A673 (cell line): ENCODE data around the gene SLC25A45. TPM values are rescaled to one million over a fixed set of nuclear protein-coding genes. Genes with fewer than 3 reads are reported as not detected.

Experiments used
- BruUV-seq: library from RNA; stranded (reverse); fragments of 400-500 nt; replicated peaks from 2 replicates; lab custom pipeline; 2021; lab: Mats Ljungman, UMichigan
- CTCF ChIA-PET: fragments of 300-600 bp; sonication (Branson Sonifier 250); formaldehyde crosslinking; loops from one replicate; lab custom pipeline; 2022; ENCODE audit warnings: antibody characterized with exemption; lab: Charles Lee
- POLR2A ChIA-PET: fragments of 300-600 bp; sonication (Branson Sonifier 250); formaldehyde crosslinking; loops from one replicate; lab custom pipeline; 2022; ENCODE audit warnings: antibody characterized with exemption; ENCODE audit not compliant: low non-redundant PET; lab: Charles Lee
- DNase-seq: peaks from one replicate; pipeline ENCODE4 v3.0.0-alpha.2; 2015; ENCODE audit warnings: low spot score
- H3K27ac ChIP-seq: fragments of 200-600 bp; sonication (generic); 2 replicates; pipeline ENCODE4 v1.5.1; 2016; ENCODE audit warnings: mixed run types, low read depth, mild to moderate bottlenecking, mixed read lengths, antibody characterized with exemption, low read length; ENCODE audit not compliant: poor library complexity, severe bottlenecking
- H3K27me3 ChIP-seq: fragments of 200-600 bp; sonication (generic); replicated peaks from 2 replicates; pipeline ENCODE4 v1.6.1; 2017; ENCODE audit warnings: mixed run types, low read depth, mild to moderate bottlenecking, mixed read lengths, antibody characterized with exemption, low read length; ENCODE audit not compliant: insufficient read depth, poor library complexity
- H3K36me3 ChIP-seq: fragments of 200-600 bp; sonication (generic); 2 replicates; pipeline ENCODE4 v1.6.1; 2016; ENCODE audit warnings: mixed run types, mild to moderate bottlenecking, mixed read lengths, antibody characterized with exemption, low read length; ENCODE audit not compliant: insufficient read depth, poor library complexity, severe bottlenecking
- H3K4me1 ChIP-seq: fragments of 200-600 bp; sonication (generic); 2 replicates; pipeline ENCODE4 v1.6.1; 2017; ENCODE audit warnings: mixed run types, mild to moderate bottlenecking, mixed read lengths, antibody characterized with exemption, low read length; ENCODE audit not compliant: insufficient read depth, poor library complexity, severe bottlenecking
- H3K4me3 ChIP-seq: fragments of 200-600 bp; sonication (generic); 2 replicates; pipeline ENCODE4 v1.5.1; 2016; ENCODE audit warnings: low read depth, mixed run types, mild to moderate bottlenecking, mixed read lengths, low read length; ENCODE audit not compliant: poor library complexity, severe bottlenecking
- H3K9me3 ChIP-seq: fragments of 200-600 bp; sonication (generic); 2 replicates; pipeline ENCODE4 v1.6.1; 2016; ENCODE audit warnings: mixed run types, low read depth, mild to moderate bottlenecking, mixed read lengths, antibody characterized with exemption, low read length; ENCODE audit not compliant: poor library complexity, severe bottlenecking
- CTCF ChIP-seq: fragments of 300-800, 200-600 bp; sonication (generic); conservative IDR thresholded peaks from 2 replicates; pipeline ENCODE4 v1.5.1; 2017; ENCODE audit warnings: low read depth, mild to moderate bottlenecking, antibody characterized with exemption, low read length, moderate library complexity, mixed read lengths
- EZH2 ChIP-seq: fragments of 200-600 bp; sonication (generic); IDR thresholded peaks from 2 replicates; pipeline ENCODE4 v1.6.1; 2017; ENCODE audit warnings: borderline replicate concordance, low read depth, mild to moderate bottlenecking, mixed read lengths, antibody characterized with exemption, low read length; ENCODE audit not compliant: poor library complexity, severe bottlenecking
- intact Hi-C: fragments of 100-400 bp; cut with micrococcal nuclease; formaldehyde crosslinking; loops from one replicate; pipeline ENCODE4 v1.10.0; 2022; ENCODE audit not compliant: unreplicated experiment
- total RNA-seq: library from RNA; stranded (reverse); gene quantifications from 2 replicates; pipeline ENCODE4 v1.2.3, GENCODE V29; 2021

Gene SLC25A45
- total RNA-seq, 1 experiment from 2014 or later = 5.3 TPM

GRCh38 chr11:65412271-65413076 lies 30.0 kb upstream of the SLC25A45 start:
- Histone ChIP-seq H3K27me3 (no peaks in the 10 kb centered on the region), H3K27ac (peak overlapping the region; percentile 50)
- intact Hi-C loops = no loop called here

GRCh38 chr11:65411681-65412070 lies 29.2 kb upstream of the SLC25A45 start:
- POLR2A ChIA-PET = no interaction called here
- peaks cover 39% of the 10 kb centered on the region for H3K36me3 ChIP-seq
- TF ChIP-seq EZH2 = no peak
- TF ChIP-seq CTCF = no peak

More at GRCh38 chr11:65412271-65413076, 30.0 kb upstream of the SLC25A45 start:
- Histone ChIP-seq H3K36me3 (peaks cover 36% of the 10 kb centered on the region), H3K9me3 (no peaks in the 10 kb centered on the region), H3K4me3 (no peak overlapping the region), H3K4me1 (peaks cover 15% of the 10 kb centered on the region)
- no peak for TF ChIP-seq EZH2
- TF ChIP-seq CTCF = no peak
- POLR2A ChIA-PET = interaction anchor here (0.5 to 0.6 kb wide), 2 partner anchors 96 to 446 kb away, joined by 3 read pairs; partner anchors contain the start of gene CFL1
- no TSS peak for BruUV-seq
- CTCF ChIA-PET = no interaction called here
- DNase-seq = no peak

DNA sequence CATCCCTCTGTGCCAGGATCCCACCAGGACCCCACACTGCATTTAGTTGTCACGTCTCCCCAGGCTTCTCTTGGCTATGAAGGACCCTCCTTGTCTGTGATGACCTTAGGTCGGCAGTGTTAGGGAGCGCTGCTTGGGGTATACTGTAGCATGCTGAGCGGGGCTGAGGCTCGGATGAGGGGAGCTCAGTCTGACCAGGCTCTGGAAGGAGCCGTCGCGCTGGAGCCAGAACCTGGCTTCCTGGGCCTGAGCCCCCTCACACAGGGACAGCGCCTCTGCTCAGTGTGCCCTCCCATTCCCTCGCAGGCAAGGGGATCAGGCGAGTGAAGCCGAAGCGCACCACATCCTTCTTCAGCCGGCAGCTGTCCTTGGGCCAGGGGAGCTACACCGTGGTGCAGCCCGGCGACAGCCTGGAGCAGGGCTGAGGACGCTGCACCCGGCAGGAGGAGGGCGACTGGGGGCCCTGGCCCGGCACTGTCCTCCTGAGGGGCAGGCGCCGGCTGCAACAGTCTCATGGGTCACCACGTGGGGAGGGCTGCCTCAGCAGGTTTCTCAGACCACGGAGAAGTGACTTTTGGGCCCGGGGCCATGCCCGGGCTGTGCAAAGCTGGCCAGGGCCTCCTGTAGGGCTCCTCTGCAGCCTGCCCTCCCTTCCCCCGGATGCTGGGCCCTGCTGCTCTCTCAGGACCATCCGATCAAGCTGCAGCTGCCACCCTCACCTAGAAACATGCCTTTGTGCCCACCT lies 28.7 kb upstream of the SLC25A45 start:
- no peak for DNase-seq
- Histone ChIP-seq H3K36me3 (peaks cover 42% of the 10 kb centered on the region), H3K9me3 (no peaks in the 10 kb centered on the region), H3K4me3 (no peak overlapping the region), H3K27me3 (no peaks in the 10 kb centered on the region), H3K4me1 (peaks cover 1% of the 10 kb centered on the region), H3K27ac (no peak overlapping the region)
- ChIA-PET POLR2A (interaction anchor here (0.5 kb wide), 1 partner anchor 97 kb away, joined by 5 read pairs; no protein-coding TSS in a partner anchor), CTCF (no interaction called here)
- TF ChIP-seq CTCF = no peak
- TF ChIP-seq EZH2 = no peak
- intact Hi-C loops = no loop called here
- BruUV-seq = no TSS peak

More at GRCh38 chr11:65411681-65412070, 29.2 kb upstream of the SLC25A45 start:
- Histone ChIP-seq H3K4me1 (peaks cover 7% of the 10 kb centered on the region), H3K27me3 (no peaks in the 10 kb centered on the region), H3K4me3 (no peak overlapping the region), H3K27ac (peak overlapping the region; percentile 50), H3K9me3 (no peaks in the 10 kb centered on the region)
- BruUV-seq = no TSS peak
- DNase-seq = no peak
- intact Hi-C loops = no loop called here
- CTCF ChIA-PET = no interaction called here
